Measurements from ENCODE around the gene PREX1. TPM values are rescaled to one million over a fixed set of nuclear protein-coding genes. Genes with fewer than 3 reads are reported as not detected.

The PREX1 gene
- total and polyA plus RNA-seq, 2 donors (not counting 3 experiments of a cell fraction or from before 2014, with no cell fraction given), result 51.3 to 72.9 TPM

Other genes with a start within 250 kb of the PREX1 start
- 26.1 and 32.6 TPM in 2 replicates for gene ARFGEF2, start 93.7 kb upstream of the PREX1 start, total RNA-seq
- gene ARFGEF2, start 93.7 kb upstream of the PREX1 start, polyA plus RNA-seq, result 8.6 and 12.7 TPM in 2 replicates
- gene CSE1L, start 218.3 kb upstream of the PREX1 start, total RNA-seq, result 109 and 118 TPM in 2 replicates
- 26.1 and 35.1 TPM in 2 replicates for gene CSE1L, start 218.3 kb upstream of the PREX1 start, polyA plus RNA-seq